ENCODE data around the gene PLPPR2. TPM values are rescaled to one million over a fixed set of nuclear protein-coding genes. Genes with fewer than 3 reads are reported as not detected.
"Not testable (repeated sequence)": the region's sequence is repeated elsewhere in the genome, so short reads cannot be mapped to it uniquely, and the experiment has no call there.

The PLPPR2 gene
- total and polyA plus RNA-seq, 8 donors, result 19.5 to 36.3 (median 25.4) TPM

GRCh38 chr19:11349171-11349570, 6.1 kb upstream of the PLPPR2 start:
- no peak for ATAC-seq
- no peaks in the 10 kb centered on the region for H3K36me3 ChIP-seq
- no peak for TF ChIP-seq CTCF (IDR thresholded peaks at IDR 0.05)
- peaks cover 14 to 22% of the 10 kb centered on the region in 2 donors for H3K4me1 ChIP-seq
- intact Hi-C loops (cut with DNase I), result no loop called here
- H3K4me3 ChIP-seq, result no peak overlapping the region
- H3K27ac ChIP-seq, result no peak overlapping the region
- no peaks in the 10 kb centered on the region for H3K27me3 ChIP-seq
- no peak for DNase-seq
- H3K9me3 ChIP-seq, result peaks cover 0 to 7% of the 10 kb centered on the region in 2 donors

GRCh38 chr19:11354102-11354501, 1.1 kb upstream of the PLPPR2 start:
- H3K36me3 ChIP-seq; H3K27me3 ChIP-seq; DNase-seq; ATAC-seq; H3K27ac ChIP-seq; H3K4me3 ChIP-seq; H3K9me3 ChIP-seq; intact Hi-C loops (cut with DNase I): not testable (repeated sequence)
- H3K4me1 ChIP-seq, result peaks cover 0 to 17% of the 10 kb centered on the region in 2 donors

- H3K36me3 ChIP-seq, result peaks cover 0 to 19% of the 10 kb centered on the region in 2 donors
- H3K27me3 ChIP-seq, result no peaks in the 10 kb centered on the region
- no peak overlapping the region for H3K27ac ChIP-seq
- DNase-seq (no peak), ATAC-seq (no peak)
- peaks cover 0 to 17% of the 10 kb centered on the region in 2 donors for H3K4me1 ChIP-seq
- H3K4me3 ChIP-seq, result peak overlapping the region; percentile 44 to 58
- TF ChIP-seq CTCF (IDR thresholded peaks at IDR 0.05), result no peak
- intact Hi-C loops (cut with DNase I), result no loop called here
- H3K9me3 ChIP-seq, result no peaks in the 10 kb centered on the region
Observed at GRCh38 chr19:11356074-11356397, 804 bp downstream of the PLPPR2 start.

GRCh38 chr19:11356676-11357550, 1.7 kb downstream of the PLPPR2 start:
- no peak overlapping the region for H3K4me3 ChIP-seq
- intact Hi-C loops (cut with DNase I), result no loop called here
- H3K36me3 ChIP-seq, result peaks cover 0 to 27% of the 10 kb centered on the region in 2 donors
- H3K9me3 ChIP-seq, result no peaks in the 10 kb centered on the region
- ATAC-seq (no peak), DNase-seq (no peak)
- no peak overlapping the region for H3K27ac ChIP-seq
- peaks cover 0 to 21% of the 10 kb centered on the region in 2 donors for H3K4me1 ChIP-seq
- no peak for TF ChIP-seq CTCF (IDR thresholded peaks at IDR 0.05)
- no peaks in the 10 kb centered on the region for H3K27me3 ChIP-seq

- Histone ChIP-seq H3K9me3 (no peaks in the 10 kb centered on the region), H3K27me3 (no peaks in the 10 kb centered on the region), H3K27ac (no peak overlapping the region), H3K4me1 (peaks cover 0 to 19% of the 10 kb centered on the region in 2 donors), H3K4me3 (no peak overlapping the region), H3K36me3 (peaks cover 0 to 48% of the 10 kb centered on the region in 2 donors)
- no peak for TF ChIP-seq CTCF (IDR thresholded peaks at IDR 0.05)
- intact Hi-C loops (cut with DNase I), result no loop called here
- ATAC-seq (no peak), DNase-seq (no peak)
Observed at GRCh38 chr19:11359421-11359820, 4.2 kb downstream of the PLPPR2 start.

Measured in left lung (tissue), 10 donors.